ENCODE results near the gene GNG8. TPM values are rescaled to one million over a fixed set of nuclear protein-coding genes. Genes with fewer than 3 reads are reported as not detected.

Gene GNG8
- total and polyA plus RNA-seq, 10 of the 15 experiments (the other 5 are each of a cell fraction or from before 2014, with no cell fraction given): 1.2 to 6.6 (median 2.7) TPM; not detected in 6

DNA sequence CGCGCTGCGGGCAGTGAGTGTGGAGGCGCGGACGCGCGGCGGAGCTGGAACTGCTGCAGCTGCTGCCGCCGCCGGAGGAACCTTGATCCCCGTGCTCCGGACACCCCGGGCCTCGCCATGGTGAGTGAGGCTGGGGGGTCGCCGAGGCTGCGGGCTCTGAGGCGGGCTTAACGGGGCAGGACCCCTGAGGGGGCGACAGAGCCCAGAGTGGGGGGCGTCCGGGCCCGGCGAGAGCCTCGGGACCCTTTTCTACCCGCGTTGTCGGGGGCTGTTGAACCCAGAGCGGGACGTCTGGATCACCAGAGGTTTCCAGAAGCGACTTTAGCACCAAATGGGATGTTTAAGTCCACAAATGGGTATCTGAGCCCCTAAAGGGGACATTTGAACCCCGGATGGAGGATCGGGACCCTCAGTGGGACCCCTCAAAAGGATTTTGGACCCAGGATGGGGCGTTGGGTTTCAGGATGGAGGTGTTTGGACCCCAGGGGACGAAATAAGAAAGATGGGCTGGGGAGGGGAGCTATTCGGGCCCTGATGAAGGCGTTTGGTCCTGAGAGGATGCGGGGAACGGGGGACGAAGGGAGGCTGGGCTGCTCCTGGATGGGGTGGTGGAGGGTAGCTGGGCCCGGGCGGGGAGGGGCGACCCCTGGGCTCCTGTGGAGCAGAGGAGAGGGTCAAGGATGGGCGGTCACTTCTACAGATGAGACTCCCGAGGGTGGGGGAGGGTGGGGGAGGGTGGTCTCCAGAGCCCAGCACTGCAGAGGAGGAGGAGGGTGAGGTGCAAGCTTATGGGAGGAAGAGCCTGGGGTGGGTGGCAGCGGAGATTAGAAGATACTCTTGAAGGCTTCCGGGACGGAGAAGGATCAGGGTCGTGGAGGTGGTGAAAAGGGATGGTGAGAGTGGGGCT is 34.4 kb downstream of the GNG8 start, which contains the start of gene CALM3 (continued):
- no peak for TF ChIP-seq ETV6 (conservative IDR thresholded peaks at IDR 0.05 in 1 of 2, IDR thresholded peaks at IDR 0.05 in 1 of 2; ENCODE audit: borderline replicate concordance in 1 of 2, low read depth in 1 of 2)
- TF ChIP-seq LARP7 (IDR thresholded peaks at IDR 0.05): peak; percentile 76; the same call in 1 of the 2 replicates
- TF ChIP-seq TBL1XR1 (IDR thresholded peaks at IDR 0.05; ENCODE audit: low read depth, low read length): no peak
- TF ChIP-seq, protein P1, sequence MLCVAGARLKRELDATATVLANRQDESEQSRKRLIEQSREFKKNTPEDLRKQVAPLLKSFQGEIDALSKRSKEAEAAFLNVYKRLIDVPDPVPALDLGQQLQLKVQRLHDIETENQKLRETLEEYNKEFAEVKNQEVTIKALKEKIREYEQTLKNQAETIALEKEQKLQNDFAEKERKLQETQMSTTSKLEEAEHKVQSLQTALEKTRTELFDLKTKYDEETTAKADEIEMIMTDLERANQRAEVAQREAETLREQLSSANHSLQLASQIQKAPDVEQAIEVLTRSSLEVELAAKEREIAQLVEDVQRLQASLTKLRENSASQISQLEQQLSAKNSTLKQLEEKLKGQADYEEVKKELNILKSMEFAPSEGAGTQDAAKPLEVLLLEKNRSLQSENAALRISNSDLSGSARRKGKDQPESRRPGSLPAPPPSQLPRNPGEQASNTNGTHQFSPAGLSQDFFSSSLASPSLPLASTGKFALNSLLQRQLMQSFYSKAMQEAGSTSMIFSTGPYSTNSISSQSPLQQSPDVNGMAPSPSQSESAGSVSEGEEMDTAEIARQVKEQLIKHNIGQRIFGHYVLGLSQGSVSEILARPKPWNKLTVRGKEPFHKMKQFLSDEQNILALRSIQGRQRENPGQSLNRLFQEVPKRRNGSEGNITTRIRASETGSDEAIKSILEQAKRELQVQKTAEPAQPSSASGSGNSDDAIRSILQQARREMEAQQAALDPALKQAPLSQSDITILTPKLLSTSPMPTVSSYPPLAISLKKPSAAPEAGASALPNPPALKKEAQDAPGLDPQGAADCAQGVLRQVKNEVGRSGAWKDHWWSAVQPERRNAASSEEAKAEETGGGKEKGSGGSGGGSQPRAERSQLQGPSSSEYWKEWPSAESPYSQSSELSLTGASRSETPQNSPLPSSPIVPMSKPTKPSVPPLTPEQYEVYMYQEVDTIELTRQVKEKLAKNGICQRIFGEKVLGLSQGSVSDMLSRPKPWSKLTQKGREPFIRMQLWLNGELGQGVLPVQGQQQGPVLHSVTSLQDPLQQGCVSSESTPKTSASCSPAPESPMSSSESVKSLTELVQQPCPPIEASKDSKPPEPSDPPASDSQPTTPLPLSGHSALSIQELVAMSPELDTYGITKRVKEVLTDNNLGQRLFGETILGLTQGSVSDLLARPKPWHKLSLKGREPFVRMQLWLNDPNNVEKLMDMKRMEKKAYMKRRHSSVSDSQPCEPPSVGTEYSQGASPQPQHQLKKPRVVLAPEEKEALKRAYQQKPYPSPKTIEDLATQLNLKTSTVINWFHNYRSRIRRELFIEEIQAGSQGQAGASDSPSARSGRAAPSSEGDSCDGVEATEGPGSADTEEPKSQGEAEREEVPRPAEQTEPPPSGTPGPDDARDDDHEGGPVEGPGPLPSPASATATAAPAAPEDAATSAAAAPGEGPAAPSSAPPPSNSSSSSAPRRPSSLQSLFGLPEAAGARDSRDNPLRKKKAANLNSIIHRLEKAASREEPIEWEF (IDR thresholded peaks at IDR 0.05; ENCODE audit: insufficient replicate concordance, low read depth, low read length): no peak
- TF ChIP-seq CBX5 (IDR thresholded peaks at IDR 0.05; ENCODE audit: low read depth): 0 out of 2 replicates have a peak, but pooled peaks have one; percentile 72
- no peak for TF ChIP-seq ZZZ3 (IDR thresholded peaks at IDR 0.05; ENCODE audit: control insufficient read depth, insufficient read length, low read depth)
- TF ChIP-seq POU2F2 (IDR thresholded peaks at IDR 0.05; ENCODE audit: borderline replicate concordance, low read depth, low read length): peak; percentile 45; the same call in 1 of the 3 replicates
- TF ChIP-seq NFXL1 (IDR thresholded peaks at IDR 0.05; ENCODE audit: borderline replicate concordance): peak; percentile 79; the same call in 1 of the 2 replicates
- peak; percentile 36; the same call in 1 of the 2 replicates for TF ChIP-seq MXI1 (IDR thresholded peaks at IDR 0.05; ENCODE audit: low read depth, low read length)
- TF ChIP-seq, protein P2, sequence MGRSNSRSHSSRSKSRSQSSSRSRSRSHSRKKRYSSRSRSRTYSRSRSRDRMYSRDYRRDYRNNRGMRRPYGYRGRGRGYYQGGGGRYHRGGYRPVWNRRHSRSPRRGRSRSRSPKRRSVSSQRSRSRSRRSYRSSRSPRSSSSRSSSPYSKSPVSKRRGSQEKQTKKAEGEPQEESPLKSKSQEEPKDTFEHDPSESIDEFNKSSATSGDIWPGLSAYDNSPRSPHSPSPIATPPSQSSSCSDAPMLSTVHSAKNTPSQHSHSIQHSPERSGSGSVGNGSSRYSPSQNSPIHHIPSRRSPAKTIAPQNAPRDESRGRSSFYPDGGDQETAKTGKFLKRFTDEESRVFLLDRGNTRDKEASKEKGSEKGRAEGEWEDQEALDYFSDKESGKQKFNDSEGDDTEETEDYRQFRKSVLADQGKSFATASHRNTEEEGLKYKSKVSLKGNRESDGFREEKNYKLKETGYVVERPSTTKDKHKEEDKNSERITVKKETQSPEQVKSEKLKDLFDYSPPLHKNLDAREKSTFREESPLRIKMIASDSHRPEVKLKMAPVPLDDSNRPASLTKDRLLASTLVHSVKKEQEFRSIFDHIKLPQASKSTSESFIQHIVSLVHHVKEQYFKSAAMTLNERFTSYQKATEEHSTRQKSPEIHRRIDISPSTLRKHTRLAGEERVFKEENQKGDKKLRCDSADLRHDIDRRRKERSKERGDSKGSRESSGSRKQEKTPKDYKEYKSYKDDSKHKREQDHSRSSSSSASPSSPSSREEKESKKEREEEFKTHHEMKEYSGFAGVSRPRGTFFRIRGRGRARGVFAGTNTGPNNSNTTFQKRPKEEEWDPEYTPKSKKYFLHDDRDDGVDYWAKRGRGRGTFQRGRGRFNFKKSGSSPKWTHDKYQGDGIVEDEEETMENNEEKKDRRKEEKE (IDR thresholded peaks at IDR 0.05): no peak
- TF ChIP-seq RAD21 (IDR thresholded peaks at IDR 0.05; ENCODE audit: insufficient read depth, low read depth, low read length): no peak
- no peak for TF ChIP-seq NBN (IDR thresholded peaks at IDR 0.05)
